Neural progenitor cell (in vitro differentiated cells): ENCODE data around the gene CCNE1.

ENCODE experiments used
- CTCF ChIP-seq: fragments of 200-600 bp; sonication (generic); IDR thresholded peaks from 2 replicates; pipeline ENCODE4 v1.5.1; 2017; ENCODE audit warnings: antibody characterized with exemption, mild to moderate bottlenecking
- EZH2 ChIP-seq: fragments of 200-600 bp; sonication (generic); IDR thresholded peaks from 2 replicates; pipeline ENCODE4 v1.6.1; 2017; ENCODE audit warnings: antibody characterized with exemption, mild to moderate bottlenecking, moderate library complexity
- EZH2phosphoT487 ChIP-seq: fragments of 200-600 bp; sonication (generic); IDR thresholded peaks from 2 replicates; pipeline ENCODE4 v1.6.1; 2017; ENCODE audit warnings: antibody characterized with exemption

- TF ChIP-seq CTCF (no peak), EZH2 (no peak), EZH2phosphoT487 (no peak)
Measured at GRCh38 chr19:29772696-29773095, 39.1 kb upstream of the CCNE1 start.
